Left forelimb (tissue), 1 donor: Measurements from ENCODE around the gene VPS36.
"Not testable (repeated sequence)": the region's sequence is repeated elsewhere in the genome, so short reads cannot be mapped to it uniquely, and the experiment has no call there.

Experiments
- DNase-seq: peaks from one replicate; pipeline ENCODE4 v3.0.0-alpha.2; 2018; ENCODE audit warnings: low spot score

Gene VPS36

DNA sequence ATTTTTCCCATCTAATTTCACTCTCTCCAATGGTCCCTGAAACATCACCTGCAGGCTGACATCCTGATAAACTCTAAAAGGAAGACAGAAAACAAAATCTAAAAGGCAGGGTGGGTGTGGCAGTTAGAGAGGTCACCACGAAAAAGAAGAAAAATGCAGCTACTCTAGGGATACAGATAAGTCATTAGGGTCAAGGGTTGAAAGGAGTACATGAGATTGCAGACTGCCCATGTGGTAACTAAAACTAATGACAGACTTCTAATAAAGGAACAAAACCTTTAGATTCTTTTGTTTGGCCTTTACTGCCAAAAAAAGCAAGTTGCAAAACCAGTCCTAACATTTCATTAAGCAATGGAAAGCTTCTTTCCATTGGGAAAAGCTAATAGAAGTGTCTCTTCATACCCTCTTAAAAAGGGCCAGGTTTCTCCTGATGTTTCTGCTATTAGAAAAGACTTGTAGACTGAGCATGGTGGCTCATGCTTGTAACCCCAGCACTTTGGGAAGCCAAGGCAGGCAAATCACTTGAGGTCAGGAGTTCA, 75.5 kb downstream of the VPS36 start:
- no peak for DNase-seq

DNA sequence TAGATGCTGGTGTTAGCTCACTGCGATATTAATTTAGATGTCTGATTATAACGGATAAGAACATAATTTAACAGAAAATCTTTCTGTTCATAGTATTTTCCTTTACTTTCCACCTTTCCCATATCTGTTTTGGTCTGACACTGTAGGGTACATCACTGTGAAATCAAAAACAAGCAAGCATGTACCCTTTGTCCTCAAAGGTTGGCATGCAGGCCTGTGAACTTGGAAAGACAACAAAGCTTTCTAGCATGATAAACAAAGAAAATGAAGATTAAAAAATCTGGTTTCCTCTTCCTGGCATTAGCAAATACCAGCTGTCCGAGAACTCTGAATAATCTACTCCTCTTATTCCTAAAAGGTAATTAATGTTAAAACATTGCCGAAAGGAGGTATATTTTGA, 76.0 kb downstream of the VPS36 start:
- DNase-seq: no peak

DNA sequence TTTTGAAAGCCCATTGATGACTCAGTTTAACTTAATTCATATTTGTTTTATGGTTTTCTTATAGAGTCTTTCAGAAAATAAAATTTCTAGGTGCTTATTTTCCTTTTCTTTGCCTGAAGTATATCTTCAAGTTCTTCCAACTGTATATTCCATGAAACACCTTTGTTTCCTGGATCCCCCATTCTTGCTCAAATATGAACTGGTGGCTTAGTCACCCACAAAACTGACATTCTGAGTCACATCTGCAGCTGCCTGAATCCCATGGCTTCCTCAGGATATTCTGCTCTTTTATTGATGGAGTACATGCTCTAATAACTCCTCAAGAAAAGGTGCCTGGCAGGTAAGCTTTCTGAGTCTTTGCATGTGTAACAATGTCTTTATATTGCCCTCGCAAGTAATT, 77.2 kb downstream of the VPS36 start:
- DNase-seq: not testable (repeated sequence)

DNA sequence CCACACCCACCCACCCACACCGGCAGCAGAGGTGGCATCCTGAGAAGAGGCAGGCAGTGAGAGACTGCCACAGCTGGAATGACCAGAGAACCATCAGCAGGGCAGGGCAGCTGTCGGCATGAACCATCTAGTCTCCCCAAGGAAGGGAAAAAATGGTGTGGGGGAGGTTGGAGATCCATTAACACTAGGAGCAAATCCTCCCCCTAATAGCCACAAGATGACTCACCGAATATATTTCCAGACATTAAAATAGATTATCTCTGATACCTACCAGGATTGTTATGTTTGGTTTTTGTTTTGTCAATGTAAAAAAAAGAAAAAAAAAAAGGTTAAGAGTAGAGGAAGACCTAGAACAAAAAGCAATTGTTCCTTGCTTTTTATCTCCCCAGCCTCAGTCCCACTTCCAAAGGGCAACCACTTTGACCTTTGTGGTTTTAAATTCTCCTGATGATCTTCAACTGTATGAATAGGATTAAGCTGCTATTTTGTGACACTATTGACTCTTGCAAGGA, 78.6 kb downstream of the VPS36 start:
- DNase-seq: no peak

DNA sequence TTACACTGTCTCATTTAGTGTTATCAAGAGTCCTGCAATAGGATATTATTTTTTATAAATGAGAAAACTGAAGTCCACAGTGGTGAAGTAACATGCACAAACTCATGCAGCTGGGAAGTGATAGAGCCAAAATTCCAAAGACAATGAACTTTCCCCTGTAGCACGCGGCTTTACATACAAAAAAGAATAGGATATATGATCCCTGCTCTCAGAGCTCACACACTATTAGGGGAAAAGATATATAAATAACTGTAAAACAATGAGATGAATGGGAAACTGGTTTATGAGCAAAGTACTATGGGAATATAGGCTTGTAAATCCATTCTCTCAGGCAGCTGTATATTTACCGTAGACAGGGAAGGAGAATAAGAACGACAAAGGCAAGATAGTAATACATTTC, 84.1 kb downstream of the VPS36 start:
- no peak for DNase-seq
